NOMO-1 (cell line): ENCODE data around the gene NBR1.
"Not testable (repeated sequence)": the region's sequence is repeated elsewhere in the genome, so short reads cannot be mapped to it uniquely, and the experiment has no call there.

Experiments
- DNase-seq, 2 experiments: peaks; one replicate each; lab custom pipeline; 2025; ENCODE audit not compliant: unreplicated experiment in 2 of 2; lab: John Stamatoyannopoulos, UW

The NBR1 gene

GRCh38 chr17:43239597-43239996 is 68.6 kb downstream of the NBR1 start:
- DNase-seq = not testable (repeated sequence)

GRCh38 chr17:43240596-43241352 is 69.8 kb downstream of the NBR1 start:
- not testable (repeated sequence) for DNase-seq

GRCh38 chr17:43246456-43246855 is 75.4 kb downstream of the NBR1 start:
- DNase-seq = not testable (repeated sequence)
